ENCODE data around the gene TRPM3.

Gene TRPM3

GRCh38 chr9:70861376-70861775 lies 260.0 kb downstream of the TRPM3 start:
- H3K4me3 ChIP-seq (ENCODE audit: low read depth, low read length): no peak overlapping the region
- no peak overlapping the region for H3K27ac ChIP-seq (ENCODE audit: extremely low read depth, low read depth, low read length)
- H3K36me3 ChIP-seq (ENCODE audit: control insufficient read depth in 2 of 2, insufficient read depth in 1 of 2, low read length in 2 of 2): no peaks in the 10 kb centered on the region
- ChIA-PET POLR2A (no interaction called here), CTCF (no interaction called here)
- TF ChIP-seq YY1 (tag by site-specific recombination; IDR thresholded peaks at IDR 0.05): no peak
- TF ChIP-seq ZNF274 (IDR thresholded peaks at IDR 0.05; ENCODE audit: low read length): no peak
- TF ChIP-seq ZNF274 (tag by site-specific recombination; IDR thresholded peaks at IDR 0.05; ENCODE audit: borderline replicate concordance): no peak
- TF ChIP-seq ZNF518A (tag by site-specific recombination; conservative IDR thresholded peaks at IDR 0.05; ENCODE audit: low read depth): no peak
- no peak for TF ChIP-seq ZNF114 (tag by site-specific recombination; IDR thresholded peaks at IDR 0.05)
- no peak for TF ChIP-seq SP2 (tag by site-specific recombination; IDR thresholded peaks at IDR 0.05)
- TF ChIP-seq SALL2 (tag by site-specific recombination; IDR thresholded peaks at IDR 0.05; ENCODE audit: borderline replicate concordance): no peak
- no peak for TF ChIP-seq RBAK (tag by site-specific recombination; IDR thresholded peaks at IDR 0.05)
- TF ChIP-seq ZNF776 (tag by site-specific recombination; IDR thresholded peaks at IDR 0.05; ENCODE audit: borderline replicate concordance): no peak
- TF ChIP-seq ZNF658 (tag by site-specific recombination; IDR thresholded peaks at IDR 0.05): no peak
- no peak for TF ChIP-seq ZNF596 (tag by site-specific recombination; IDR thresholded peaks at IDR 0.05)
- no peak for TF ChIP-seq ZNF555 (tag by site-specific recombination; conservative IDR thresholded peaks at IDR 0.05)
- no peak for TF ChIP-seq ZNF549 (tag by site-specific recombination; IDR thresholded peaks at IDR 0.05)
- no peaks in the 10 kb centered on the region for H3K9me3 ChIP-seq (ENCODE audit: control insufficient read depth, insufficient read depth, low read depth, low read length)
- no peaks in the 10 kb centered on the region for H3K4me1 ChIP-seq (ENCODE audit: control insufficient read depth, insufficient read depth, low read length)

DNA sequence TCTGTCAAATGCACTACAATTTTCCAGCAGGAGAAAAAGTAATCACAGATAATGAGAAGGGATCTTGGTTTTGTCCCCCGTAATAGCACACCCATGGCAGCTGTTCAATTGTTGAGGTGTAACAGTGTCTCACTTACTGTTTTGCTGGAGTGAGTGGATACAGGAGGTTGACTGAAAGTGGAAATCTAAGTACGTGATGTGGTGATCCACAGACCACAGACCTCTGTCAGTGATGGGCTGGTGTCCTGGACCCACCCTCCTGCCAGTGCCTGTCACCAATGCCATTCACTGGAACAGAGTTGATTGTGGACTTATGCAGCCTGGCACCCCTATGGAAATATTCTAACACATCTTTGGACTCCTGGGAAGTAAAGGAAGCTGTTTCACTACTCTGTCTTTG lies 261.7 kb downstream of the TRPM3 start:
- Histone ChIP-seq H3K9me3 (ENCODE audit: control insufficient read depth, insufficient read depth, low read depth, low read length) (no peaks in the 10 kb centered on the region), H3K36me3 (ENCODE audit: control insufficient read depth in 2 of 2, insufficient read depth in 1 of 2, low read length in 2 of 2) (no peaks in the 10 kb centered on the region), H3K4me1 (ENCODE audit: control insufficient read depth, insufficient read depth, low read length) (no peaks in the 10 kb centered on the region), H3K27ac (ENCODE audit: extremely low read depth, low read depth, low read length) (no peak overlapping the region), H3K4me3 (ENCODE audit: low read depth, low read length) (no peak overlapping the region)
- ChIA-PET POLR2A (no interaction called here), CTCF (interaction anchor here (1.2 kb wide), 1 partner anchor 221 kb away, joined by 3 read pairs; no protein-coding TSS in a partner anchor)
- TF ChIP-seq ZSCAN18 (tag by site-specific recombination; IDR thresholded peaks at IDR 0.05) (no peak), ZNF112 (tag by site-specific recombination; IDR thresholded peaks at IDR 0.05) (no peak), ZNF169 (tag by site-specific recombination; IDR thresholded peaks at IDR 0.05) (no peak), ZNF274 (IDR thresholded peaks at IDR 0.05; ENCODE audit: low read length) (no peak), ZNF274 (tag by site-specific recombination; IDR thresholded peaks at IDR 0.05; ENCODE audit: borderline replicate concordance) (no peak), ZNF791 (tag by site-specific recombination; IDR thresholded peaks at IDR 0.05) (no peak), ZNF280C (tag by site-specific recombination; IDR thresholded peaks at IDR 0.05) (no peak), ZNF19 (tag by site-specific recombination; IDR thresholded peaks at IDR 0.05; ENCODE audit: low read depth) (no peak), ZNF391 (tag by site-specific recombination; IDR thresholded peaks at IDR 0.05; ENCODE audit: borderline replicate concordance, low read depth) (no peak), ZNF513 (tag by site-specific recombination; IDR thresholded peaks at IDR 0.05) (no peak)
- TF ChIP-seq, protein P1, sequence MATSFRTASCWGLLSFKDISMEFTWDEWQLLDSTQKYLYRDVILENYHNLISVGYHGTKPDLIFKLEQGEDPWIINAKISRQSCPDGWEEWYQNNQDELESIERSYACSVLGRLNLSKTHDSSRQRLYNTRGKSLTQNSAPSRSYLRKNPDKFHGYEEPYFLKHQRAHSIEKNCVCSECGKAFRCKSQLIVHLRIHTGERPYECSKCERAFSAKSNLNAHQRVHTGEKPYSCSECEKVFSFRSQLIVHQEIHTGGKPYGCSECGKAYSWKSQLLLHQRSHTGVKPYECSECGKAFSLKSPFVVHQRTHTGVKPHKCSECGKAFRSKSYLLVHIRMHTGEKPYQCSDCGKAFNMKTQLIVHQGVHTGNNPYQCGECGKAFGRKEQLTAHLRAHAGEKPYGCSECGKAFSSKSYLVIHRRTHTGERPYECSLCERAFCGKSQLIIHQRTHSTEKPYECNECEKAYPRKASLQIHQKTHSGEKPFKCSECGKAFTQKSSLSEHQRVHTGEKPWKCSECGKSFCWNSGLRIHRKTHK (tag by site-specific recombination; IDR thresholded peaks at IDR 0.05): no peak
